Smooth muscle cell (in vitro differentiated cells): Measurements from ENCODE around the gene TPPP. TPM values are rescaled to one million over a fixed set of nuclear protein-coding genes. Genes with fewer than 3 reads are reported as not detected.
A peak's percentile ranks its signal among the peaks of the same experiment; 100 is the strongest.

ENCODE experiments used
- DNase-seq: peaks from one replicate; lab custom pipeline; 2025; ENCODE audit not compliant: unreplicated experiment; lab: John Stamatoyannopoulos, UW
- H2AFZ ChIP-seq: fragments of 200-600 bp; sonication (generic); 2 replicates; pipeline ENCODE4 v1.6.0; 2016; ENCODE audit warnings: antibody characterized with exemption, low read depth, mild to moderate bottlenecking
- H3F3A ChIP-seq: fragments of 200-600 bp; sonication (generic); 2 replicates; pipeline ENCODE4 v1.6.0; 2017; ENCODE audit warnings: antibody characterized with exemption, low read depth
- H3K27ac ChIP-seq: fragments of 200-600 bp; sonication (generic); 2 replicates; pipeline ENCODE4 v1.5.1; 2016; ENCODE audit warnings: low read depth, mild to moderate bottlenecking
- H3K27me3 ChIP-seq: fragments of 200-600 bp; sonication (generic); 2 replicates; pipeline ENCODE4 v1.6.1; 2016; ENCODE audit warnings: low read depth, mild to moderate bottlenecking
- H3K36me3 ChIP-seq: fragments of 200-600 bp; sonication (generic); 2 replicates; pipeline ENCODE4 v1.5.1; 2016; ENCODE audit warnings: low read depth
- H3K4me1 ChIP-seq: fragments of 200-600 bp; sonication (generic); 2 replicates; pipeline ENCODE4 v1.5.1; 2016; ENCODE audit warnings: low read depth
- H3K4me2 ChIP-seq: fragments of 200-600 bp; sonication (generic); 2 replicates; pipeline ENCODE4 v1.6.0; 2016; ENCODE audit warnings: mild to moderate bottlenecking
- H3K4me3 ChIP-seq: fragments of 200-600 bp; sonication (generic); 2 replicates; pipeline ENCODE4 v1.5.1; 2016; ENCODE audit warnings: mild to moderate bottlenecking
- H3K79me2 ChIP-seq: fragments of 200-600 bp; sonication (generic); 2 replicates; pipeline ENCODE4 v1.6.0; 2016; ENCODE audit warnings: low read depth, mild to moderate bottlenecking
- H3K9ac ChIP-seq: fragments of 200-600 bp; sonication (generic); 2 replicates; pipeline ENCODE4 v1.6.0; 2016; ENCODE audit warnings: low read depth
- H3K9me3 ChIP-seq: fragments of 200-600 bp; sonication (generic); replicated peaks from 2 replicates; pipeline ENCODE4 v1.5.1; 2016; ENCODE audit warnings: low read depth
- H4K20me1 ChIP-seq: fragments of 200-600 bp; sonication (generic); 2 replicates; pipeline ENCODE4 v1.6.0; 2016; ENCODE audit warnings: low read depth
- WGBS: methylation state at CpG from one replicate; pipeline ENCODE4 v1.1.7; 2016; ENCODE audit warnings: low lambda C conversion rate; 5-methylcytosine and 5-hydroxymethylcytosine counted together
- polyA plus RNA-seq: library from polyadenylated mRNA; unstranded; fragments of >200 nt; fragmentation: Nextera tagmentation; extraction: Ambion mirVana; gene quantifications from 2 replicates; pipeline ENCODE4 v1.2.1, GENCODE V29; 2016
- total RNA-seq: library from RNA; depleted of rRNA; stranded (reverse); fragments of >200 nt; gene quantifications from 2 replicates; pipeline ENCODE4 v1.2.3, GENCODE V29; 2014
- TF ChIP-seq, protein P1 (sequence below): fragments of 200-600 bp; sonication (generic); IDR thresholded peaks from 2 replicates; pipeline ENCODE4 v1.5.1; 2017; ENCODE audit warnings: borderline replicate concordance, mild to moderate bottlenecking, antibody characterized with exemption; ENCODE audit not compliant: insufficient read depth, poor library complexity, severe bottlenecking

TPPP gene
- total and polyA plus RNA-seq, 2 experiments from 2014 or later = not detected

GRCh38 chr5:616484-617039, 76.6 kb downstream of the TPPP start:
- Histone ChIP-seq H3K27me3 (no peaks in the 10 kb centered on the region), H3K27ac (no peak overlapping the region), H3K4me3 (no peak overlapping the region), H3F3A (no peaks in the 10 kb centered on the region), H4K20me1 (no peaks in the 10 kb centered on the region), H3K9me3 (no peaks in the 10 kb centered on the region), H3K9ac (no peak overlapping the region), H3K4me2 (no peak overlapping the region), H3K4me1 (no peaks in the 10 kb centered on the region), H2AFZ (no peak overlapping the region), H3K79me2 (peaks cover 30% of the 10 kb centered on the region), H3K36me3 (no peaks in the 10 kb centered on the region)
- TF ChIP-seq, protein P1, sequence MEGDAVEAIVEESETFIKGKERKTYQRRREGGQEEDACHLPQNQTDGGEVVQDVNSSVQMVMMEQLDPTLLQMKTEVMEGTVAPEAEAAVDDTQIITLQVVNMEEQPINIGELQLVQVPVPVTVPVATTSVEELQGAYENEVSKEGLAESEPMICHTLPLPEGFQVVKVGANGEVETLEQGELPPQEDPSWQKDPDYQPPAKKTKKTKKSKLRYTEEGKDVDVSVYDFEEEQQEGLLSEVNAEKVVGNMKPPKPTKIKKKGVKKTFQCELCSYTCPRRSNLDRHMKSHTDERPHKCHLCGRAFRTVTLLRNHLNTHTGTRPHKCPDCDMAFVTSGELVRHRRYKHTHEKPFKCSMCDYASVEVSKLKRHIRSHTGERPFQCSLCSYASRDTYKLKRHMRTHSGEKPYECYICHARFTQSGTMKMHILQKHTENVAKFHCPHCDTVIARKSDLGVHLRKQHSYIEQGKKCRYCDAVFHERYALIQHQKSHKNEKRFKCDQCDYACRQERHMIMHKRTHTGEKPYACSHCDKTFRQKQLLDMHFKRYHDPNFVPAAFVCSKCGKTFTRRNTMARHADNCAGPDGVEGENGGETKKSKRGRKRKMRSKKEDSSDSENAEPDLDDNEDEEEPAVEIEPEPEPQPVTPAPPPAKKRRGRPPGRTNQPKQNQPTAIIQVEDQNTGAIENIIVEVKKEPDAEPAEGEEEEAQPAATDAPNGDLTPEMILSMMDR = no peak
- no peak for DNase-seq
- 76% methylated on average over 13 of the region's 13 CpGs for WGBS

DNA sequence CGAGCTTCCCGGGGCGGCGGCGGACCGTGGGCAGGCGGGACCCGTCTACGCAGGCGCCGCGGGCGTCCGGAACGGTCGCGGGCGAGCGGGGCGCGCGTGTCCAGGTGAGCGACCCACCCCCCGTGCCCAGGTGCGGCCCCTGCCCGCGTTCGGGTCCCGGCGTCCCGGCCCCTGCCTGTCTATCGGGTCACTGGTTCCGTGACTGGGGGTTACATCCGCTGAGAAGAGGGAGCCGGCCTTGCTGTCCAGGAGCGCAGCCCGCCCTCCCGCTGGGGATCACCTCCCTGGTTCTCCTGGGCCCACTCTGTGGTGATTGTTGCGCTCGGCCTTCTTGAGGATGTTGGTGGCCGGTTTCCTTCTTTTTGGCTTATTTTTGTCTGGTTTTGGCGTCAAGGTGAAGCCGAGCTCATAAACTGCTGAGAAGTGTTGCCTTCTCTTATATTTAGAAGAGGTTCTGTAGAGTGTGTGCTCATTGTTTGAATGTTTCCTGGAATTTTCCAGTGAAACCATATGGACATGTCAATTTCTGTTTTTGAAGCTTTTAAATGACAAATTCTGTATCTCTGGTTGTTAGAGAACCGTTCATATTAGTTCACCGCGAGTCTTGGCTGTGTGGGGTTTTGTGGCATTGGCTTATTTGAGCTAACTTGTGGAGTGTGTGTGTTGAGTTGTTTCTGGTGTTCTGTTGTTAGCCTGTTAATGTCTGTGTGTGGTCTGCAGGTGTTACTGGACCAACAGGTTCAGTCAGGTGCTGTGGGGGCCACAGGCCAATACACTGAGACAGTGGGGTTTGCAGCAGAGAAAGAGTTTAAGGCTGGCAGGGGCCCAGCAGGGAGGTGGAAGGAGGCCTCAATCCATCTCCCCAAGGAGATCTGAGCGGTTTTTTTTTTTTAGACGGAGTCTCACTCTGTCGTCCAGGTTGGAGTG, 80.4 kb downstream of the TPPP start:
- Histone ChIP-seq H3K79me2 (peaks cover 30% of the 10 kb centered on the region), H3K4me1 (no peaks in the 10 kb centered on the region)

DNA sequence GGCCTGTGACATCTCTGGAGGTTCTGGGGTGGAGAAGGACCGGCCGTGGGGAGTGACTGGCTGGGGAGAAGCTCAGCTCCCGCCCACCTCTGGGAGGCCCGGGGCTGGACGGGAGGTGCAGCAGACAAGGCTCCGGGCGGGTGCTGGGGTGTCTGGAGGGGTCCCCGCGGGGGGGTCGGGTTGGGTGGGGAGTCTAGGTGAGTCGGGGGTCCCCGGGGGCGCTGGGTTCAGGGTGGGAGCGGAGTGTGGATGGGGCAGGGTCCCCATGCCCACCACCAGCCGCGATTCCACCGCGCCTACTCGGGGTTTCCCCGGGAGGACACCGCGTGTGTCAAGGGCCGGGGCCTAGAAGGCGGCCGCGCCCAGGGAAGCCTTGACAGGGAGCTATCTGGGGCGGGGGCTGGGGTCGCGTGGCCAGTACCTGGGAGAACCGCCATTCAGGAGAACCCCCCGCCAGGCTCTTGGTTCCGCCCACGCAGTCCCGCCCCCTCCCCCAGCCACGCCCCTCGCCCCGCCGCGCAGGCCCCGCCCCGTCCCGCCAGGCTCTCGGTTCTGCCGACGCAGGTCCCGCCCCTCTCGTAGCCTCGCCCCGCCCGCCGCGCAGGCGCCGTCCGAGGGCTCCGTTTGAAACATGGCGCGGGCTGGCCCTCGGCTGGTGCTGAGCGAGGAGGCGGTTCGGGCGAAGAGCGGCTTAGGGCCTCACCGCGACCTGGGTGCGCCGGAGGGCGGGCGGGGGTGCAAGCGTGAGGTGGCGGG, 81.2 kb downstream of the TPPP start, which contains the start of gene CEP72:
CEP72 (plus strand) TSS at position 610 of the 756 bp plus-strand sequence; CDS start at position 632, 22 bp downstream.
- Histone ChIP-seq H3K79me2 (peaks cover 30% of the 10 kb centered on the region), H4K20me1 (no peaks in the 10 kb centered on the region), H3K4me1 (no peaks in the 10 kb centered on the region), H3K27ac (no peak within 1 kb of the TSS), H3K27me3 (no peaks in the 10 kb centered on the region), H3K4me2 (peak within 1 kb of the TSS; percentile 84), H3K9ac (peak within 1 kb of the TSS; percentile 73), H3F3A (no peaks in the 10 kb centered on the region), H3K36me3 (no peaks in the 10 kb centered on the region), H3K4me3 (peak within 1 kb of the TSS; percentile 86), H2AFZ (peak within 1 kb of the TSS; percentile 91), H3K9me3 (no peaks in the 10 kb centered on the region)
- peak; percentile 89 for DNase-seq
- WGBS = under 1% methylated on average over 28 of the region's 72 CpGs
- TF ChIP-seq, protein P1 = no peak

More for the DNA sequence above, 80.4 kb downstream of the TPPP start:
- Histone ChIP-seq H3K9ac (peak overlapping the region; percentile 73), H3K36me3 (no peaks in the 10 kb centered on the region), H4K20me1 (no peaks in the 10 kb centered on the region), H2AFZ (peak overlapping the region; percentile 56), H3K27ac (no peak overlapping the region), H3F3A (no peaks in the 10 kb centered on the region), H3K9me3 (no peaks in the 10 kb centered on the region), H3K4me3 (peak overlapping the region; percentile 86), H3K27me3 (no peaks in the 10 kb centered on the region), H3K4me2 (peak overlapping the region; percentile 84)
- TF ChIP-seq, protein P1 = no peak
- DNase-seq = no peak
- WGBS = 19% methylated on average over 30 of the region's 49 CpGs
